Brain pericyte (primary cell): Measurements from ENCODE around the gene TRUB2.
"Not testable (repeated sequence)": the region's sequence is repeated elsewhere in the genome, so short reads cannot be mapped to it uniquely, and the experiment has no call there.

Experiments
- DNase-seq: peaks from one replicate; pipeline ENCODE4 v3.0.0-alpha.2; 2012; ENCODE audit warnings: low read depth, low spot score

Gene TRUB2

GRCh38 chr9:128340691-128341434 lies 18.6 kb upstream of the TRUB2 start:
- no peak for DNase-seq

GRCh38 chr9:128339761-128340690 lies 17.8 kb upstream of the TRUB2 start, which contains the start of gene SLC27A4:
Gene SLC27A4 (plus strand): TSS chr9:128340527. CDS start chr9:128343133, 2,606 bp downstream.
- no peak for DNase-seq

GRCh38 chr9:128338852-128339614 lies 16.8 kb upstream of the TRUB2 start:
- not testable (repeated sequence) for DNase-seq

GRCh38 chr9:128337936-128338335 lies 15.7 kb upstream of the TRUB2 start:
- no peak for DNase-seq

- DNase-seq = no peak
Measured at GRCh38 chr9:128335914-128336313, 13.7 kb upstream of the TRUB2 start.

- no peak for DNase-seq
Measured at GRCh38 chr9:128335161-128335560, 12.9 kb upstream of the TRUB2 start.

- no peak for DNase-seq
Measured at GRCh38 chr9:128333451-128333869, 11.2 kb upstream of the TRUB2 start.

GRCh38 chr9:128325629-128326028 lies 3.4 kb upstream of the TRUB2 start:
- no peak for DNase-seq

GRCh38 chr9:128324401-128324800 lies 2.2 kb upstream of the TRUB2 start:
- DNase-seq = no peak

GRCh38 chr9:128323791-128324190 lies 1.5 kb upstream of the TRUB2 start:
- no peak for DNase-seq

GRCh38 chr9:128323212-128323730 lies 1.0 kb upstream of the TRUB2 start:
- DNase-seq = no peak

GRCh38 chr9:128321879-128322403 lies 306 bp downstream of the TRUB2 start:
- no peak for DNase-seq

GRCh38 chr9:128321343-128321742 lies 904 bp downstream of the TRUB2 start:
- DNase-seq = no peak

- no peak for DNase-seq
Measured at GRCh38 chr9:128317629-128318028, 4.6 kb downstream of the TRUB2 start.

- no peak for DNase-seq
Measured at GRCh38 chr9:128316421-128316820, 5.8 kb downstream of the TRUB2 start.

- DNase-seq = no peak
Measured at GRCh38 chr9:128314697-128315096, 7.5 kb downstream of the TRUB2 start.

GRCh38 chr9:128310461-128310860 lies 11.8 kb downstream of the TRUB2 start:
- no peak for DNase-seq

- no peak for DNase-seq
Measured at GRCh38 chr9:128309551-128309950, 12.7 kb downstream of the TRUB2 start.

GRCh38 chr9:128304971-128305288 lies 17.3 kb downstream of the TRUB2 start:
- no peak for DNase-seq

GRCh38 chr9:128304136-128304970 lies 17.9 kb downstream of the TRUB2 start:
- no peak for DNase-seq
